ENCODE results near the gene LIN52. TPM values are rescaled to one million over a fixed set of nuclear protein-coding genes. Genes with fewer than 3 reads are reported as not detected.

Gene LIN52
- total RNA-seq, 1 experiment from 2014 or later: 10.6 TPM

- Mint-ChIP-seq H3K4me3 (no peak overlapping the region), H3K4me1 (no peaks in the 10 kb centered on the region), H3K36me3 (no peaks in the 10 kb centered on the region), H3K27me3 (ENCODE audit: low read depth) (no peaks in the 10 kb centered on the region), H3K9me3 (no peaks in the 10 kb centered on the region), H3K27ac (no peak overlapping the region)
- no peak for TF ChIP-seq PRDM15 (CRISPR knock-in tag; IDR thresholded peaks at IDR 0.05)
- TF ChIP-seq GABPB1 (CRISPR knock-in tag; IDR thresholded peaks at IDR 0.05): no peak
- no peak for TF ChIP-seq ZNF425 (CRISPR knock-in tag; conservative IDR thresholded peaks at IDR 0.05)
- no peak for TF ChIP-seq KAT7 (CRISPR knock-in tag; IDR thresholded peaks at IDR 0.05; ENCODE audit: borderline replicate concordance)
- TF ChIP-seq E2F5 (CRISPR knock-in tag; IDR thresholded peaks at IDR 0.05): no peak
- no peak for TF ChIP-seq TP53 (CRISPR knock-in tag; IDR thresholded peaks at IDR 0.05)
- no peak for TF ChIP-seq RORB (CRISPR knock-in tag; IDR thresholded peaks at IDR 0.05)
- no peak for TF ChIP-seq FOXK1 (CRISPR knock-in tag; IDR thresholded peaks at IDR 0.05)
- TF ChIP-seq SMAD3 (CRISPR knock-in tag; IDR thresholded peaks at IDR 0.05; ENCODE audit: borderline replicate concordance): no peak
- no peak for TF ChIP-seq ZNF263 (CRISPR knock-in tag; IDR thresholded peaks at IDR 0.05; ENCODE audit: low read depth)
- TF ChIP-seq CBFB (CRISPR knock-in tag; IDR thresholded peaks at IDR 0.05; ENCODE audit: low read depth): no peak
- no peak for TF ChIP-seq CDX4 (CRISPR knock-in tag; IDR thresholded peaks at IDR 0.05; ENCODE audit: borderline replicate concordance)
- no peak for TF ChIP-seq ERG (CRISPR knock-in tag; IDR thresholded peaks at IDR 0.05)
- TF ChIP-seq MYBL2 (CRISPR knock-in tag; IDR thresholded peaks at IDR 0.05): no peak
- TF ChIP-seq ZNF317 (CRISPR knock-in tag; IDR thresholded peaks at IDR 0.05; ENCODE audit: borderline replicate concordance, low read depth): no peak
- TF ChIP-seq SMAD4 (CRISPR knock-in tag; IDR thresholded peaks at IDR 0.05): no peak
- no peak for TF ChIP-seq ZSCAN18 (CRISPR knock-in tag; IDR thresholded peaks at IDR 0.05)
- TF ChIP-seq IRF1 (CRISPR knock-in tag; IDR thresholded peaks at IDR 0.05): no peak
- CTCF ChIA-PET: no interaction called here
- ATAC-seq: no peak
- DNase-seq (ENCODE audit: low spot score): no peak
- POLR2A ChIA-PET: interaction anchor here (0.6 kb wide), 1 partner anchor 134 kb away, joined by 6 read pairs; no protein-coding TSS in a partner anchor
These were observed 121.1 kb downstream of the LIN52 start for GRCh38 chr14:74205882-74206281.
